Ramos (cell line): ENCODE results near the gene SNAPC1.
"Not testable (repeated sequence)": the region's sequence is repeated elsewhere in the genome, so short reads cannot be mapped to it uniquely, and the experiment has no call there.

Experiments used
- in situ Hi-C: fragments of 300-500 bp; cut with MboI; formaldehyde crosslinking; loops from one replicate; pipeline ENCODE4 v1.14.3; 2022; ENCODE audit warnings: low sequenced_read_pairs; ENCODE audit not compliant: unreplicated experiment

SNAPC1 gene

DNA sequence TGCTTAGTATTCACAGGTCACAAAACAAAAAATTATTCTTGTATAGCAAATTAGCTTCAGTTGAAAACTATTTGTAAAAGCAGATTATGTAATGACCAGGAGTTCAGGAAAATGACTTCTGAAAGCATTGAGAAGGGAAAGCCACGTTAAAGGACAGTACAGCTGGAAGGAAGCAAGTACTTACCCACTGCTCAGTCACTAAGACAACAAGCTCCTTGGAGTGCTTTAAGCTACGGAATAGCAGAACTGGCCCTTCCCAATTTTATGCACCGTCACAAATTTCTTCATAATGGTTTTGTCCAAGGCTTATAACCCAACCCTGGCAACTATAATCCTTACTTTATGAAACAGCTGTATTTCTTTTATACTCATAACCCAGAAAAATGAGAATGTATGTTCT is 13.0 kb upstream of the SNAPC1 start:
- in situ Hi-C loops: no loop called here

GRCh38 chr14:61749867-61750266 is 12.4 kb upstream of the SNAPC1 start:
- in situ Hi-C loops: no loop called here

DNA sequence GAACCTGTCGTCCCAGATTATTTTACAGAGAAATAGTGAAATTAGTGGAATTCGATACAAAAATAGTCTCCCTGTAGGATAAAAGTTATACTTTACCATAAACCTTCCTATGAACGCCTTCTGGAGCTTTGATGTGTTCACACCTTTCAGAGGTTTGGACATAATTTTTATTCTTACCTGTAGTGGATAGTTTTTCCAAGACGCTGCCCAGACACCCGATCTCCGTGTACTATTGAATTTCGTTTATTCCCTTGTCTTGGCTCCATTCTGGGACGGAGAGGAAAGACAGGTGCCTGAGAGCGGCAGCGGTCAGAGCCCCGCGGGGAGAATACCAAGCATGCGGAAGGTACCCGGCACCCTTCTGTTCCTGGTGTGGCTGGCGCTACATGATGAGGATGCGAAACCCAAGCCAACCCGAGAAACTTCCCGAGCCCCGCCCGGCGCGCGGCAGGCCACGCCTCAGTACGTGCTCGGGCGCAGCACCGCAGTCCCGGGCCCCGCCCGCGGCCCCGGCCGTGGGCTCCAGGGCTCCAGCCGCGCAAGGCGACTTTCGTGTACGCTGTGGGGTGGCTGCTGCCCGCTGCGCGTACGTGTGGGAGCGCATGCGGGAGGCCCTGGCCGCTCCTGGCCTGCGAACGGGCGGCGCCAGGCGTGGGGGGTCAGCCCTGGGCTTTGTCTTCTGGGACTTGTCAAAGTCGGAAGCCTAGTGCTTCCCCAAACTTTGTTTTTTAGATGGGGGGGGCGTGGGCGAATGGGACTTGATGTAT is 11.3 kb upstream of the SNAPC1 start:
- in situ Hi-C loops: no loop called here

- in situ Hi-C loops: no loop called here
Measured at GRCh38 chr14:61751475-61751989, 10.7 kb upstream of the SNAPC1 start.

DNA sequence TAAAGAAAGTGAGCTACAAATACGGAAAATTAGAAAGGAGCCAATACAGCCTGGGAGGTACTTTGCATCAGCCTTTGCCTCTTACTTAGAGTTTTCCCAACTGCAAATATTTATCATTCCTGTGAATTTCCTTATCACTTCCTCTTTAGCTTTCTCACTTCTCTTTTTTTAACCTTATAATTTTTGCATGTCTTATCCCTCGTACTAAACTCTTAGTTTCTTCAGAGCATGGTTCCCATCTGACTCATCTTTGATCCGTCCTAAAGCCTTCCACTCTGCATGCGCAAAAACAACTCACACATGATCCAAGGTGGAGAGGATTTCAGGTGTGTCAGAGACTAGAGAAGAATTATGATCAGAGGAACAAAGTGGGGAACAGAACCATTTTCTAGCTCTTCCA is 9.6 kb upstream of the SNAPC1 start:
- in situ Hi-C loops: no loop called here

DNA sequence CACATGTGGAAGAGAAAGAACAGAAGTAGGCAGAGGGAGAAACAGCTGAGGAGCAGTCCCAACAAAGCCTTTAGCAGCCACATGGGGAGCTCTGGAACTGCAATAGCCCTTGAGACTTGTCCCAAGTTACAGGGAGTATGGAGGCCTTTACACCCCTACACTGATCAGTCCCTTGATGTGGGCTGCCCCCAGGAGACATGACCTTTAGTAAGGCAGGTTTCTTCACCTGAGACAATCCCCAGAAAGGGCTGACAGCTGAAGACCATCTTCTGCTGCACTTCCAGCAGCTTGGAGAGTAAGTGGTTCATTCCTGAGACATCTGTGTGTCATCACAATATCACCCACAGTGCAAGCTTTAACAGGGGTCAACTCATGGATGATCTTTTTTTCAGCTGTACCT is 8.6 kb upstream of the SNAPC1 start:
- in situ Hi-C loops: no loop called here

DNA sequence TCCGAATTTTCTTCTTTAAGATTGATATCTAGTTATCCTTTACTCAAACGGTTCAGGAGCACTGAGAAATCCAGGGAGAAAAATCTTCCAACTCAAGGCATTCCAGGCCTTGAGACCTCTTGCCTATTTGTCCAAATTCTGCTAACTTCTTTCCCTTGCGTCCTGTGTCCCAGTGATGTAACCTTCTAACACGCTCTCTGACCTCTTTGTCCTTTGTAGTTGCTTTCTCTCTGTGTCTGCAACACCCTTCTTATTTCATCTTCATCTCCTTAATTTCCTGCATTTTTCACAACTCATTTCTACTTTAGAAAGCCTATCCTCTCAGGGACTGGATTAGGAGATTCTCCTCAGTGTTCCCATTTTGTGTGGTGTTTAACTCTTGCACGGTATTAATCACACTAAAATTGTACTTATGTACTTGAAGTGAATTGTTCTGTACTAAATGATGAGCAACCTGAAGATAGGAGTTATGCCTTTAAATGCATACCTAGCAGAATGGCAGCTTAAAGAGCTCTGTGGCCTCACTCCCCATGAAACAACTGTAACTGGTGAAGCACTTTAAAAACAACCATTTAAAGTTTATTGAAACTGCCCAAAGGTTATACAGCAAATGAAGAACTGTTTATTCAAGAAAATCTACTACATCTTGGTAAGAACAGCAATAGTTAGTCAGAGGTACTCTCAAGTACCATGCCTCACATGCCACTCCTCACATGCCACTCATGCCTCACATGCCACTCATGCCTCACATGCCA is 7.4 kb upstream of the SNAPC1 start:
- in situ Hi-C loops: no loop called here

- in situ Hi-C loops: not testable (repeated sequence)
Measured at GRCh38 chr14:61755382-61755742, 6.9 kb upstream of the SNAPC1 start.

- in situ Hi-C loops: no loop called here
Measured at GRCh38 chr14:61756135-61756534, 6.1 kb upstream of the SNAPC1 start.

DNA sequence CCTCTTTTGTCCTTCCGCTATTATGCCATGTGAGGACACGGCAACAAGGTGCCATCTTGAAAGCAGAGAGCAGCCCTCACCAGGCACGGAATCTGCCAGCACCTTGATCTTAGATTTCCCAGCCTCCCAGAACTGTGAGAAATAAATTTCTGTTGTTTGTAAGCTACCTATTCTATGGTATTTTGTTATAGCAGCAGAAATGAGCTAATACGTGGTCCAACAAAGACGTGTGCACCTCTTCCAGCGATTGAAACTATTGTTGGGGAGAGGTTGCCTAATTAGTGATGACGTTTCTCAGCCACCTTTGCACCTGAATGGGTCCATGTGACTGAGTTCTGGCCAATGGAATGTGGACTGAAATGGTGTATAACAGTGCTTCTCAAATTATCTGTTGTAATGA is 2.3 kb upstream of the SNAPC1 start:
- in situ Hi-C loops: no loop called here

DNA sequence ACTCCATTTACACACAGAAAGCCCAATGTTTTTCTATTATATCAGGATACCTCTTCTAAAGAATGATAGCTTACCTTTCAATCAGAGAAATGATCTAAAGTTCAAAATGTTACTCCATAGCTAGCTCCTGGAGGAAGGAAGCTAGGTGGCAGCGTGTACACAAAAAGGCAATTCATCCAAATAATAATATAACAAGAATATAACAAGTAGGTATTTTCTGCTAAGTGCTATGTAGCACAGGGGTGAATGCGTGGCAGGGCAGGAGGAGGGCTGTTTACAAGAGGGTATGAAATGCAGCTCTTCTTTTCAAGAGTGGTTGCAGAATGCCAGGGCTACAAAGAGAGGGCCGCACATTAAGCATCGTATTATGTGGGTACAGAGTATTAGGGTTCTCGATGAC is 663 bp upstream of the SNAPC1 start:
- in situ Hi-C loops: no loop called here

DNA sequence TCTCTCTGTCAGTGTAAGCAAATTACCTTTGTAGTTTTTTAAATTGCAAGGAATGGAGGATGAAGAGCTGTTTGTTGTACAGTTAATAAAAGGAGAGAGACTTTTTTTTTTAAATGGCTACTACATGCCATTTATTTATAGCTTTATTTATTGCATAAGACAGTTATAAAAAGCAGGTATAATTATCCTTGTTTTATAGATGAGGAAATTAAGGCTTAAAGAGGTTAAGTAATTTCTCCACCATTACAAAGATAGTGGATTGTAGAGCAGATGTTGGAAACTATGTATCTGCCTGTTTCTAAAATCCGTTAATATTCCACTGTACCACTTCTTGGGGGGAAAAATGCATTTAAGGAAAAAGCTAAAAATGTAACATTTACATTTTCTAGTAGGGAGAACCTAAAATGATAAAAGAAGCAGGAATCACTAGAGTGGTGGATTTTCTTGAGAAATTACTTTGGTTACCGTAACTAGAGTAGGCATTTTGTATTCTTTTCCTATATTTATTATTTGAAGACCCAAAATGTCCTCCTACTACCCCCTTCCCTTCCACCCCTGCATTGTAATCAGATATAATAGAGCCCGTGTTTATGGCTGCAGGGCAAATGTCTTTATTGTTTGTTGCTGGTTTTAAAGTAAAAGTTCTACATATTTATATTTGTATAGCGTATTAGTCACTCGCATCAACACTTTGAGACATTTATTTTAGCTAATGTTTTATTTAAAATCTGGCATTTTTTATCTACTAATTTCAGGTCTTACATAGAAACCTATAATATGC is 2.3 kb downstream of the SNAPC1 start:
- in situ Hi-C loops: no loop called here

DNA sequence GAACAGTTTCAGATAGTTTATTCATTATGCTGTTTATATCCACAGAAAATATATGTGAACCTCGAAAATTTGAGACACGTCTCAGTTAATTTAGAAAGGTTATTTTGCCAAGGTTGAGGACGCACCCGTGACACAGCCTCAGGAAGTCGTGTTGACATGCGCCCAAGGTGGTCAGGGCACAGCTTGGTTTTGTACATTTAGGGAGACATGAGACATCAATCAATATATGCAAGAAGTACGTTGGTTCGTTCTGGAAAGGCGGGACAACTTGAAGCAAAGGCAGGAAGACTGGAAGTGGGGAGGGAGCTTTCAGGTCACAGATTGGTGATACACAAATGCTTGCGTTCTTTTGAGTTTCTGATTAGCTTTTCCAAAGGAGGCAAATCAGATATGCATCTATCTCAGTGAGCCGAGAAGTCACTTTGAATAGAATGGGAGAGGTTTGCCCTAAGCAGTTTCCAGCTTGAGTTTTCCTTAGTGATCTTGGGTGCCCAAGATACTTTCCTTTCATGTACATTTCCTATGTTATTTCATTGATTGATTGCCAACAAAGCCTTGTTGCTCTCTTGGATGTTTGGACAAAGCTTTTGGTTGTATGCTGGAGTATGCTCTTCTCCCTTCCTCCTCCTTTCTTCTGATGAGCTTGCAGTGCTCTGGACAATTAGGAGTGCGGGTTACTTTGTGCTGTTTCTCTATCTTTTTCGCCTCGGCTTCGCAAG is 3.2 kb downstream of the SNAPC1 start:
- in situ Hi-C loops: no loop called here

DNA sequence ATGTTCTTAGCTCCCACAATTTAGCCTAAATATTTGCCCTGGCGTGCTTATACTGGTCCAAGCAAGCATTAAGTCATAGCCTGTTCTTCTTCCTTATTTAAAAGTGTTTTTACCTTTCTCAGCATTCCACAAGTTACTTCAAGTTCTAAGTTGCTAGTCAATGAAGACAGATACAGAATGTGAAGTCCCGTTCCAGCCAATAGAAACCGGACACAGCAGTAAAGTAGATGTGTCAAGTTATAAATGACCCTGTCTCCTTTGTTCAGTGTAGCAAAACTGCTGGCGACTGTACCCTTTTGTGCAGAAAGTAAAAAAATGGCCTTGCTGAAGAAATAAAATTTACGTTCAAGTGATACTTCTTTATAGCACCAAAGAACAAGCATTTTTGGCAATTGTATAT is 3.9 kb downstream of the SNAPC1 start:
- in situ Hi-C loops: no loop called here

DNA sequence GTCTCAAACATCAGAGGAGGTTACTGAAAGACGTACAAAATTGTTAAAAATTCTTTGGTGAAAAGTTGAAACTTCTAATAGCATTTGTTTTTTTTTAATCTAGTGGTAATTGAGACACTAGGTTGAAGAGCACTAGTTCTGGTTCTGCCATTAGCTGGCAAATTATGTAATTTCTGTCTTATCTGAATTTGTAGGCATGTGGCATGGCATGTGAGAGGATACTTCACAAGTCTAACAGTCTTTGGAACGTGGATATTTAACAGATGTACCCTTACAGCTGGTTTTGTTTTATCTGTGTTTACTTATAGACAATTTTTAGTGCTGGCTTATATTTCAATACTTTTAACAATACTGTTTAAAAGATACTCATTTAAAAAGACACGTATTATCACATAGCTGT is 6.0 kb downstream of the SNAPC1 start:
- in situ Hi-C loops: no loop called here

DNA sequence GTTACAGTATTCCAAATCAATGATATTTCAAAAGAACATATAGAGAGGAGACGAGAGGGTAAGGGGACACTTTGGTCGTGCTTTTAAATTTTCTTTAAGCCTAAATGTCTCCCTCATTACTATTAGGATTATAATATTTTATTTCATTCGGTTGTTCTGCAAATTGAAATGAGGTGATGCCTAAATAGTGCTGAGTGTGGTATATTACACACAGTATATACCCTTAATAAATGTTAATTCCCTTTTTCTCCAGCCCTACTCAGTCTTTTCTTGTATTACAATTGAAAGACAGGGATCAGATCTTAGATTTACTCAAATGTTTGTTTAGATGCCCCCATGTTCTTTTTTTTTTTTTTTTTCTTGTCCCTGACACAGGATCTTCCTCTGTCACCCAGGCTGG is 7.7 kb downstream of the SNAPC1 start:
- in situ Hi-C loops: no loop called here

GRCh38 chr14:61774861-61775260 is 12.6 kb downstream of the SNAPC1 start:
- in situ Hi-C loops: no loop called here

DNA sequence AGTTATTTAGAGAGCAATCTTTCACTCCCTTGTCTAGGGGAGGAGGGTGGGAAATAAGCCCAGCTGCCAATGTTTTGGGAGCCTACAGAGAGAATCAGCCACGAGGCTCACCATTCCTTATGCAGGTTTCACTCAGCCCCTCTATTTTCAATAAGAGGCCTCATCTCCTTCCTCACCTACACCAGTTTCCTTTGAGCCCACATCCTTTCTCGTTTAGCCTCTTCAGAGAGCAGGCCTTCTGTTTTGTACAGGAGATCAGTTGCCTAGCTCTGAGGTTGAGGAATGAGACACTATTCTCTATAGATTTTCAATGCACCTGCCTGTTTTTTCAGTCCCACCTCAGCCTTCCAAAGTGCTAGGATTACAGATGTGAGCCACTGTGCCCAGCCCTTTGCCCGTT is 17.9 kb downstream of the SNAPC1 start:
- in situ Hi-C loops: no loop called here

DNA sequence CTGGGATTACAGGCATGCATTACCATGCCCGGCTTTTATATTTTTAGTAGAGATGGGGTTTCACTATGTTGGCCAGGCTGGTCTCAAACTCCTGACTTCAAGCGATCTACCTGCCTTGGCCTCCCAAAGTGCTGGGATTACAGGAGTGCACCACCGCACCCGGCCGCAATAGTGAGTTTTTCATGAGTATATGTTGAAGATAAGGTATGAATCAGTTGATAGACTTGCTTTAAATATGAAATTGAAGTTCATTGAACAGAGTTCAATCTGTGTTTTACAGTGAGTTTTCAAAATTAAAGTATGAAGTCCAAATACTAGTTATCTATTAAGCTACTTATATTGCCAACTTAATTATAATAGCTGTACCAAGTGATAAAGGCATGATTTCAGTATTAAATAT is 35.1 kb downstream of the SNAPC1 start:
- in situ Hi-C loops: no loop called here

DNA sequence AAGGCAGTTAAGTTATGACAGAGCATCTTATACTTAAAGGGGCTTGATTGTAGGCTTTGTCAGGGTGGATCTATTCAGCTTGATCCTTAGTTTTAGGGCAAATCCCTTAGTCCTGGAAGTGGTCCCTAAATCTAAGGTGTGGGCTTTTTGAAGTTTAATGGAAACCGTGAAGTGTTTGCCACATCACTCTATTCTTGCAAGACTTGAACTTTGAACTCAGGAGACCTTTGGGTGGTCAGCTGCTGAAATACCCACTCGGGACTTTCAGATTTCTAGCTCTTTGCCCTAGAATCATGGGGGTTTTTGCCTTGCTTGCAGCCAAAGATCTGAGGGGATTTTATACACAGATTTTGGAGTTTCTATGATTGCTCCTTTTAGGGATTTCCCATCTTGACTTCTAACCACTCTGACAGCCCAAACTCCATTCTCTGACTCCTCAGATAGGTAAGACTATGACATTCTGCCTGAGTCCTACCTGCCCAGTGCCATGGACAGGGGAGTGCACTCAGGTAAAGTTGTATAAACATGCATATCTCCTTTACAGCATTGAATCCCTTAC is 39.9 kb downstream of the SNAPC1 start:
- in situ Hi-C loops: no loop called here
